Measurements from ENCODE around the gene YPEL4.

Gene YPEL4

DNA sequence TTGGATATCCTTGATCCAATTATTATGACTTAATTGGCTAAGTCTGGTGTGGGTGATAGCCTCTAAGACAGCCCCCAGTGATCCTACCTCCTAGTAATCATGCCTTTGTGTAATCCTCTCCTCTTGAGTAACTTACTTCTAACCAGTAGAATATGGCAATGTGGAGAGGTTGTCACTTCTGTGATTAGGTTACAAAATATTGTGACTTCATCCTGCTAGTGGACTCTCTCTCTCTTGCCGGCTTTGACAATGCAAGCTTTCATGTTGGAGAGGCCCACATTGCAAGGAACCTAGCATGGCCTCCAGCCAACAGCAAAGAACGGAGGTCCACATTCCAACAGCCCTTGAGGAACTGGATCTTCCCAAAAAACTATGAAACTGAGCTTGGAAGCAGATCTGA lies 19.5 kb downstream of the YPEL4 start:
- no peak for DNase-seq

DNA sequence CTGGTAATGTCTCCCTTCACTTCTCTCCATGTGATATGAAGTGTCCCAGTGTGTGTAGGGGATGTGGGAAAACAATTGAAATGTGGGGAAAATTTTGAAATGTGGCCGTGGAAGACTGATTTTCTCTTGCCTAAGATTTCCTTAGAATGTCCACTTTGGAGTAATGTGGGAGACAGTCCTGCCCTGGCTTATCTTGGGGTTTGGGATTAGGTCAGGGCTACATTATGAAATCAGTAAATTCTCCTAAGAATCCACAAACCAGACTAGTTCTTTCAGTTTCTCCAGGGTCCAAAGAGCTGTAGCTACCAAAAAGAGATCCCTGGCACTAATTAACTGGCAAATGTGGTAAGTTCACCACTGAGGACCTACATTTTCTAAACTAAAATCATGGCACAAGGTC lies 22.8 kb downstream of the YPEL4 start:
- DNase-seq: no peak

DNA sequence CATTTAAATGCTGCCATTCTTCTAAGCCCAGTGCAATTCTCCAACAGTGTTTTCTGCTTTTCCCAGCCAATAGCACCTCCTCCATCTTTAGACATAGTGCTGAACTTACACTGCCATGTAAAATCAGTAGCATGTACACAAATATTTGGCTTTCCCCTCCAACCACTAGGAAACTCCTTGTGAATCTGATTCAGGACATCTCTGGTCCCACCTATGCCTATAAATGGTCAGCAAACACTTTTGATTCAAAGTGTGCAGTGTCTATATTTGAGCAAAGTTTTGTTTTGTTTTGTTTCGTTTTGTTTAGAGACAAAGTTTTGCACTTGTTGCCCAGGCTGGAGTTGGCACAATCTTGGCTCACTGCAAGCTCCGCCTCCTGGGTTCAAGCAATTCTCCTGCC lies 24.8 kb downstream of the YPEL4 start:
- DNase-seq: no peak

DNA sequence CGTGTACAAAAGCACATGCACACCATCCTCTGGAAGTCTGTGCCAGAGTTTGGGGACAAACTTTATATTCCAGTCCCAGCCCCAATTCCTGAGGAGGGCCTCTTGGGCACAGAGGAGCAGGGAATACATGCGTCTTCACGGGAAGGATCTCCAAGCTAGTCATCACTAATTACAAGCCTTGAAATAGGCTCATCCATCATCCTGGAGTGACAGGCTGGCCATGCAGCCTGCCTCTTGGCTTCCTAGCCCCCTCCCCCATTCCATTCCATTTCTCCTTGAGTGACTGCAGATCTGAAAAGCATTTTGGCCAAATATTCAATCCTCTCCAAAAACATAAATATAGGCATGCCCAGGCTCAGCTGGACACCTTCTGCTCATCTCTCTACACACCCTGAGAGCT lies 27.4 kb downstream of the YPEL4 start:
- no peak for DNase-seq

DNA sequence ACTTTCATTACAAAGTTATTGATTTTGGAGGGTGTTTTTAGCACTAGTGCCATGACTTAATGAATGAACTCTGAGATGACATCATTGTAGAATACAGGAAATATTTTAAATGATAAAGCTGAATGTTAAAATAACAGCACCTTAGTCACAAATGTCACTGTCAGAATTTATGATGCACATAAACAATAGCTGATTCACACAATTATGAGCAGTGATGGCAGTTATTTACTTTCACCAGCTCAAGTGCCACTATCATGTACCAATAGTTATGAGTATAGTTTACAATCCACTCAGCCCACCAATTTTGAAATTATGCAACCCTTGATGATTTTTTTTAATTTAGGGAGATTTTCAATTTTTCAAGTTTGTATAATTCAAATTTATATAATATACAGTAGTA lies 29.2 kb downstream of the YPEL4 start:
- DNase-seq: no peak

DNA sequence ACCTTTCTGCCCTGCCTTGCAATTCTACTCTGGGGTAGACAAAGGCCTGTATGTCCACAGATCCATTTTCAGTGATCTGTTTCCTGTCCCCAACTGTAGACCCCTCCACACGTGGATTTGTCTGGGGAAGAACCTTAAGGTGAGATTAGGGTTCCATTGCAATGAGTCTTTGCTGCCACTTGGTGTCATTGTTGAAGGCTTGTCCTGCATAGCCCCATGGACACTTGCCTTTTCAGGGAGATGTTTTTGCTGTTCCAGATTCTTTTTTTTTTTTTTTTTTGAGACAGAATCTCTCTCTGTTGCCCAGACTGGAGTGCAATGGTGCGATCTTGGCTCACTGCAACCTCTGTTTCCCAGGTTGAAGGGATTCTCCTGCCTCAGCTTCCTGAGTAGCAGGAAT lies 30.4 kb downstream of the YPEL4 start:
- DNase-seq: peak; percentile 9

DNA sequence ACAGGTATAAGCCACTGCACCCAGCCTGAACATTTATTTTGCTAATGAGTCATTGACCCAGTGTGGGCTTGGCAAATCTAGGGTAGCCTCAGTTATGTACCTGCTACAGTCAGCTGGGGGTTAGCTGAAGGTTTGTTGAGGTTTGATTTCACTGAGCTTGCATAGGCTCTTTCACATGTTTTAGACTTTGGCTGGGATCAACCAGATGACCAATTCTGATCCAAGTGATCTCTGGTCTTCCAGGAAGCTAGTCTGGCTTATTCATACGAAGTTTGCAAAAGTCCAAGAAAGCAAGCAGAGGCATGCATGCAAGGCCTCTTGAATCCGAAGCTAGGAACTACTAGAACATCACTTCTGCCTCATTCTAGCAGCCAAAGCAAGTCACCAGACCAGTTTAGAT lies 31.3 kb downstream of the YPEL4 start:
- no peak for DNase-seq

DNA sequence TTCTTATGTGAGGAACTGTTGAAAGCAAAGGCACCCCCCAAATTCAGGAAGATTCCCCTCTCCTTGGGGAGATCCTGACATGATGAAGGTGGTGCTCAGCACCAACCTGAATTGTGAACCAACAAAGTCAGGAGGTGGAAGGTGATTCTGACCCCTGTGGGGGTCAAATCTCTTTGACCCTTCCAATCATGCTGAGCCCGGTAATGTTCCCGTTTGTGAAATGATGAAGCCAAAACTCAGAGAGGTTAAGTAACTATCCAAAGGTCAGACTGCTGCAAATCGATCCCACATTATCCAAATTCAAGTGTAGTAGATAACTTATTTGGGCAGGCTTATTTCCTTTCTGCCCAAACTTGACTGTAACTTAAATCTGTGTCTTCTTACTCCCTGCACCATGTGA lies 33.1 kb downstream of the YPEL4 start:
- DNase-seq: no peak

DNA sequence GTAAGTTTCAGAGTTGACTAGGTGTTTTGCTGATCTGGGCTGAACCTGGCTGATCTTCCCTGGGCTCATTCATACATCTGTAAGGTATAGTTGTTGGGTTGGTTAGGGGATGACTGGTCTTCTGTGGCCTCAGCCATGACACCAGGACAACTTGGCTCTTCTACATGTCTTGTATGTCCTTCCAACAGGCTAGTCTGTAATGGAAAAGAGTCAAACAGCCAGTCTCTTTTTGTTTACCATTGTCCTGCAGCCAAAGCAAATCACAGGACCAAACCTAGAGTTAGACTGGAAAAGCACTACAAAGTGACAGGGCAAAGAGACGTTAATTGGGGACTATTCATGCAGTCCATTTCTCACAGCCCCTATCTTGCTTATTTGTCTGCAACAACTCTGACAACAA lies 34.4 kb downstream of the YPEL4 start:
- no peak for DNase-seq

DNA sequence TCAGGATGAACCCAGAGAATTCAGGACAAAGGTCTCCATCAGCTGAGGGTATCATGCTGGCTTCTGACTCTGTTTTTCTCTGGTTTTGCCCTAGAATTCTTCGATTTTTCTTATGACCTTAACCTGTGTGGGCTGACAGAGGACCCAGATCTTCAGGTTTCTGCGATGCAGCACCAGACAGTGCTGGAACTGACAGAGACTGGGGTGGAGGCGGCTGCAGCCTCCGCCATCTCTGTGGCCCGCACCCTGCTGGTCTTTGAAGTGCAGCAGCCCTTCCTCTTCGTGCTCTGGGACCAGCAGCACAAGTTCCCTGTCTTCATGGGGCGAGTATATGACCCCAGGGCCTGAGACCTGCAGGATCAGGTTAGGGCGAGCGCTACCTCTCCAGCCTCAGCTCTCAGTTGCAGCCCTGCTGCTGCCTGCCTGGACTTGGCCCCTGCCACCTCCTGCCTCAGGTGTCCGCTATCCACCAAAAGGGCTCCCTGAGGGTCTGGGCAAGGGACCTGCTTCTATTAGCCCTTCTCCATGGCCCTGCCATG lies 35.4 kb downstream of the YPEL4 start:
- no peak for DNase-seq

DNA sequence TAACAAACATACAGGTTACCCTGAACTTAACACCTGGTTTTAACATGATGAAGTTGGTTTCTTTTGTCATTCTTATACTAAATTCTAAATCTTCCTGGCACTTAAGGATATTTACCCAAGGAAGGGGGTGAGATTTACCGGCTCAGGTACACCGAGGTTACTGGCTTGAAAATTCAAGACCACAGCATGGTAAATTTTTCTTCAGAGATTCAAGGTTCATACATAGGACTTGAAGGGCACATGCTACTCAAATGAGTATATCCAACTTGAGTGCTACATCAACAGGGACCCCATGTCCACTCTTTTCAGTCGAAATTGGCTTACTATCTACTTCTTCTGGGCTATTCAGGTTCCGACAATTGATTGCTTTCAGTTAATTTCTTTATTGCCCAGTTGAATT lies 39.5 kb downstream of the YPEL4 start:
- DNase-seq: no peak

DNA sequence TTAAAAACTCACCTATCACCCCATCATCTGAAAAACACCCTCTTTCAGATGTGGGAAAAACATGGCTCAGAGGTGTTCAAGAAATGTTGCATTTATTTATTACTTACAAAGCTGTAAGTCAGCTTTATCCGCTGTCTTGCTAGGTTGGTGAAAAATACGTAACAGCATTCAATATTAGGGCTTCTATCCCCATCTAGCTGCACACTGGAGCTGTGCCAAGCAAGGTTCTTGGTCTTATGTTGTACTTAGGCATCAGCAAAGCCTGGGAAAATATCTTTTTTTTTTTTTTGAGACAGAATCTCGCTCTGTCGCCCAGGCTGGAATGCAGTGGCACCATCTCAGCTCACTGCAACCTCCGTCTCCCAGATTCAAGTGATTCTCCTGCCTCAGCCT lies 44.7 kb downstream of the YPEL4 start:
- DNase-seq: no peak

DNA sequence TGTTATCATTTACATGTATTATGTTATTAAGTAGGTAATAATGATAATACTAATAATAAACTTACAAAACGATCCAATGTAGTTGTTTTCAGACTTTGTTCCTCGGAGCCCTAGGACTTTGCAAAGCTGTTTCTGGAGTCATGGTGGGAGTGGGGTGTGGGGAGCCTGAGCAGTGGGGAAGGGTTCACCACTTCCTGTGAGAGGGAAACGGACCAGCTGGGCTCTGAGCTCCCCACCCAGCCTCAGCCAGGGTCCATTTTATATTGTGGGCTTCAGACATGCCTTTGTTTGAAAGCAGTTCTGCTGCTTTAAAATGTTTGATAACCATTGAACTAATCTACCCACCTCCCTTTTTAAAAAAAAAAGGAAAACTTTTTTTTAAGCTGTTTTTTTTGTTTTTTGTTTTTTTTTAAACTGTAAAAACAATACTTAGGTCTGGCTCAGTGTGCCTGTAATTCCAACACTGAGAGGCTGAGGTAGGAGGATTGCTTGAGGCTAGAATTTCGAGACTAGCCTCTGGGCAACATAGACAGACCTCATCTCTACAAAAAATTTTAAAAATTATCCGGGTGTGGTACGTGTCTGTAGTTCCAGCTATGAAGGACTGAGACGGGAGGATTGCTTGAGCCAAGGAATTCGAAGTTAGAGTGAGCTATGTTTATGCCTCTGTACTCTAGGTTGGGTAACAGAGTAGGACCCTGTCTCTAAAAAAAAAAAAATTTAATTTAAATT lies 45.2 kb downstream of the YPEL4 start:
- DNase-seq: peak; percentile 30

DNA sequence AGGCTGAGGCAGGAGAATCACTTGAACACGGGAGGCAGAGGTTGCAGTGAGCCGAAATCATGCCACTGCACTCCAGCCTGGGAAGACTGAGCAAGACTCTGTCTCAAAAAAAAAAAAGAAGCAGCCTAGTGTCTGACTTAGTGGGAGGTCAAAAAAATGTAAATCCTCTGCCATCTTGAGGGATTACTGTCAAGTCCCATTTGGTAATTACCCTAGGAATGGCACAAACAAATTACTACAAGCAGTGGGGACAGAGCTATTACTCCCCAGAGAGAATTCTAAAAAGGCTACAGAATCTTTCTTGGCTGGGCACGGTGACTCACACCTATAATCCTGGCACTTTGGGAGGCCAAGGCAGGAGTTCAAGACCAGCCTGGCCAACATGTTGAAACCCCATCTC lies 48.4 kb downstream of the YPEL4 start:
- no peak for DNase-seq

DNA sequence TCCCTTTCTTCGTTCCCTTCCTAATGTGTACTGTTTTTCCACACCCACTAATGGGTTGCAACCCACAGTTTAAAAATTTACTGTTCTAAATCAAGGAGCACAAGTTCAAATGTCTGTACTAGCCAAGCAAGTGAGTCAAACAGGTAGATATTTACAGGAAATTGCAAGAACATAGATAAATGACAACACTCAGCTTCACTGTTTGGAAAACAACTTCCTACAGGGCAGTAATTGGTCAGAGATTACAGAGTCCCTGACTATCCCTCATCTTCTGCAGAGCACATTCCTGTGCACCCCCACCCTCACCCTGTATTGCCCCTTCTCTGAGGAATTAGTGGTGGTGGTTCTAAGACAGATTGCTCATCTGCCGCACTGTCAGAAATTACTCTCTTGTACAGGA lies 50.3 kb downstream of the YPEL4 start:
- DNase-seq: no peak

DNA sequence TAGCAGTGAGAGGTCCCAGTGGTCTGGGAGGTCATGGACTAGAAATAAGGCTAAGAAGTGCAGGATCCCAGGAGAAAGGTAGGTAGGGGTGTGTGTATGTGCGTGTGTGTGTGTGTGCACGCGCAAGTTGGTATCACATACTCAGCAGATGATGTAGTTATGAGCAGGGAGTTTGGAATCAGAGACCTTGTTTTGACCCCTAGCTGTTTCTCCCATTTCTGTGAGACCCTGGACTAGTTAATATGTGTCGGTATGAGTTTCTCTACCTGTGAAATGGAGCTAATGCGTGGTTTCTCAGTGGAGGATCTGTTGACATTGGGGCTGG lies 50.9 kb downstream of the YPEL4 start:
- no peak for DNase-seq

DNA sequence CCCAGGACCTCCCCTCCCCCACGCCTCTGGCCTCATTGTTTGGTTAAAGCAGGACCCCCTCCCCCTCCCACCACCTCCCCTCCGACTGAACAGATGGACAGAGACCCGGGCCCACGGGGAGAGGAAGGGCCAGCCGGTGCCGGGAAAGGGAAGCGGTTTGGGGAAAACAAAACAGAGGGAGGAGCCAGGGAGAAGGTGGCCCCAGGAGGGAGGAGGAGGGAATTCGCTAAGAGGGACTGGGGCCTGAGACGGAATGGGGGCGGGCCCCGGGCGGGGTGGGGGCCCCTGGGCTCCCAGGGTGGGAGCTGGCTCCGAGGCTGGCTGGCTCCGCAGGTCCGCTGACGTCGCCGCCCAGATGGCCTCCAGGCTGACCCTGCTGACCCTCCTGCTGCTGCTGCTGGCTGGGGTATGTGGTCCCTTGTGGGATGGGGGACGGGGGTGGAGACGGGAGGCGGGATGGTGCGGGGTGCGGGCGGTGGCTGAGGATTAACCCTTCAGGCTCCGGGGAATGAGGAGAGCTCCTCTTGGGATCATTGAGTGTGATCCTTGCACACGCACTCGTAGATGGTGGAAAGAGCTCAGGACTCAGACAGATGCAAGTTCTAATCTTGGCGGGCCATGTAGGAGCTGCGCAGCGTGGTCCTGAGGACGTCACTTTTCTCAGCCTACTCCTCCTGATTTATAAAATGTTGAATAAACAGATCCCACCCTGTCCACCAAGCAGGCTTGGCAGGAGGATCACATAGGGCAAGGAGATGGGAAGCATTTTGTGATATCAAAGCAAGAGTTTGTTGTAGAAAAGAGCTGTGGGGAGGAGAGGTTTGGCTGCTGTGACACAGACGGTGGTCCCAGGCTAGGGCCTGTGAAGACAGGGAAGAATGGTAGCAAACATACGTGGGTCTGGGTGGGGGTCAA lies 51.5 kb downstream of the YPEL4 start:
- DNase-seq: peak; percentile 59

DNA sequence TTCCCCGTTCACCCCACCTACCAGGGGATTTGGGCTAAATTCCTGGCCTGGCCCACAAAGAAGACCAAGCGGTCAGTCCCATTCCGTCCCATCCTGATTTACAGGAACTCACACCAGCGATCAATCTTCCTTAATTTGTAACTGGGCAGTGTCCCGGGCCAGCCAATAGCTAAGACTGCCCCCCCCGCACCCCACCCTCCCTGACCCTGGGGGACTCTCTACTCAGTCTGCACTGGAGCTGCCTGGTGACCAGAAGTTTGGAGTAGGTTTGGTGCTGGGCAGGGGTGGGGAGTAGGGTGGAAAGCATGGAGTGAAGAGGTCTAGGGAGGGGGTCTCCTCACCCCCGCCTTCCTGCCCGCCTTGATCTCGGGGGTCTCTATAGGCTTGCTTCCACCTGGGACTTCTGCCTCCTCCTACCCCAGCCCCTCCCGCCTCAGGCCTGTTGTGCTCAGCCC lies 52.2 kb downstream of the YPEL4 start, which contains the start of gene SERPING1:
TSS of gene SERPING1 (plus strand) at position 225 of the 455 bp plus-strand sequence. CDS start 586 bp downstream, outside the sequence.
- no peak for DNase-seq

DNA sequence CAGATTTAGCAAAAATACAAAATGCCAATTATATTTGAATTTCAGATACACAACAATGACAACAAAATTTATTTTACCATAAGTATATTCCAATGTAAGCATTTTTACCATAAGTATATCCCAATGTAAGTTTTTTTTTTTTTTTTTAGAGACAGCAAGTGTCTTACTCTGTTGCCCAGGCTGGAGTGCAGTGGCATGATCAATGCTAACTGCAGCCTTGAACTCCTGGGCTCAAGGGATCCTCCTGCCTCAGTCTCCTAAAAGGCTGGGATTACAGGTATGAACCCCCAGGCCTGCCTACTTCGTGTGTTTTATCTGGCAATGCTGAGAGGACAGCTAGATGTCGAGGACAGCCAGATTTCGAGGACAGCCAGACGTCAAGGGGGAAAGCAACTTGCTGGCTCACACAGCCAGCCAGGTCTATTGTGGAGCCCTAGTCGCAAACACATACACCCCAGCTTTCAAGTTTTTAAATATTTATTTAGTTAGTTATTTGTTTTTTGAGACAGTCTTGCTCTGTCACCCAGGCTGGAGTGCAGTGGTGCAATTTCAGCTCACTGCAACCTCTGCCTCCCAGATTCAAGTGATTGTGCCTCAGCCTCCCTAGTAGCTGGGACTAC lies 53.3 kb downstream of the YPEL4 start:
- DNase-seq: no peak

Data from OCI-M1 (cell line).